Fibroblast of peridontal ligament (primary cell): ENCODE data around the gene DNM3.

Experiments
- DNase-seq: peaks from one replicate; pipeline ENCODE4 v3.0.0-alpha.2; 2010; ENCODE audit errors: extremely low read depth

The DNM3 gene

DNA sequence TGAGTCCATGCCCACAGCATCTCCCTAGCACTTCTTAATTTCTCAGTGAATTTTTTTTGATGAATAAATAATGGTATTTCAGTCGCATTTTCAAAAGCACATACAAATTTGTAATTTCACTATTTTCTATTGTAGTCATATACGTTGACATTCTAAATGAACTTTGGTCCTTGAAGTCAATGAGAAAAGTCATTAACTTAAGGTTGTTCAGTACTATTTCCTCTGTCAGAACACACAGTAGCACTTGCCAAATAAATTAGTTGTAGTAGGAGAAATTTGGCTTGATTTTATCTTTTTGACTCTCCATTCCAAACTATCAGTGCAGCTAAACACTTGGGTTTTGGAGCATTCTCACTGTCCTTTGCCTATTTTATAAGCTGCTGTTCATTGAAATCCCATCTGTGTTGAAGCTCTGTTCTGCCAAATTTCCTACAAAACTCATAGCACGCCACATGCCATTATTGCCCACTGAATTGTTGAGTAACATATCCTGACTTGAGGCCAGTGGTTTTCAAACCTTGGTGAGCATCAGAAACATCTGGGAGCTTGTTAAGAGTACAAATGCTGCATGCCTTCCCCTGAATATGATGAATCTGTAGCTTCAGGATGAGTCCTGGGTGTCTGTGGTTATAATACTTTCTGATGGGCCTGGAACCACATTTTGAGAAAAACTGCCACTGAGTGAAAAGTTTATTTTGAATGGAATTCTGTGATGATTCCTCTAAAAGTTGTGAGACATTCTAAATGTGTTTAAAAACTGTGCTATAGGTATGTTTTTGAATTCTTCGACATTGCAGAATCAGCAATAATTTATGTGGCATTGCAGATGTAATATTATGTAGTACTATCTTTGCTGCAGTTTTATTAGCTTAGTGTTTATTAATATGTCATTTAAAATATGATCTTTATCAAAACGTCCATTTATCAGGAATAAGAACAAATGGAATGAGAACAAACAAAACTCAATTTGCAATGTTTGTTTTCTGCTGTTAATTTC is 78.9 kb downstream of the DNM3 start:
- peak; percentile 38 for DNase-seq

DNA sequence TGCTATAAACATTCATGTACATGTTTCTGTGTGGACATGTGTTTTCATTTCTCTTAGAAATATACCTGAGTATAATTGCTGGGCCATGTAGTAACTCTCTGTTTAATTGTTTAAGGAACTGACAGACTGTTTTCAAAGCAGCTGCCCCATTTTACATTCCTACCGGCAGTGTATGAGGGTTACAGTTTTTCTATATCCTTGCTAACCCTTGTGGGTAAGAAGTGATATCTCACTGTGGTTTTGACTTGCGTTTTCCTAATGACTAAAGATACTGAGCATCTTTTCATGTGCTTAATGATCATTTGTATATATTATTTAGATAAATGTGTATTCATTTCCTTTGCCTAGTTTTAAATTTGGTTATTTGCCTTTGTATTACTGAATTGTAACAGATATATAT is 81.7 kb downstream of the DNM3 start:
- DNase-seq, result no peak

- DNase-seq, result no peak
These were observed 87.8 kb downstream of the DNM3 start for GRCh38 chr1:171929121-171929520.

GRCh38 chr1:171931752-171932151 is 90.5 kb downstream of the DNM3 start:
- DNase-seq, result no peak

- no peak for DNase-seq
These were observed 93.4 kb downstream of the DNM3 start for GRCh38 chr1:171934664-171935063.

DNA sequence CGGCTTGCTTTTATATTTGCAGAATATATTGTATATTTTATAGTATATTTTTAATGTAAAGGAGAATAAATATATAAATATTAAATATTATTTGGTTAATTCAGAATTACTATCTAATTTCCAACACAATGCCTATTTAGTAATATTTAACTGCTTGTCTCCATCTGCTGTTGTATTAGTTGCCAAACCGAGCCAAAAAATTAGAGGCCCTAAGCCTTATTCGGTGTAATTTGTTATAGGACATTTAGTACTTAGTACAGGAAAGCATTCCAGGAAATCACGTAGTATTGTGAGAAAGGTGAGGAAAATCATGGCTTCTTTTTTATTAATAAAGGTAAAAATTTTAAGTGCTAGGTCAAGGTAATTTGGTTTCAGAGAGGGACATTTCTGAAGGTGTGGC is 93.8 kb downstream of the DNM3 start:
- no peak for DNase-seq

GRCh38 chr1:171935664-171936063 is 94.4 kb downstream of the DNM3 start:
- no peak for DNase-seq

DNA sequence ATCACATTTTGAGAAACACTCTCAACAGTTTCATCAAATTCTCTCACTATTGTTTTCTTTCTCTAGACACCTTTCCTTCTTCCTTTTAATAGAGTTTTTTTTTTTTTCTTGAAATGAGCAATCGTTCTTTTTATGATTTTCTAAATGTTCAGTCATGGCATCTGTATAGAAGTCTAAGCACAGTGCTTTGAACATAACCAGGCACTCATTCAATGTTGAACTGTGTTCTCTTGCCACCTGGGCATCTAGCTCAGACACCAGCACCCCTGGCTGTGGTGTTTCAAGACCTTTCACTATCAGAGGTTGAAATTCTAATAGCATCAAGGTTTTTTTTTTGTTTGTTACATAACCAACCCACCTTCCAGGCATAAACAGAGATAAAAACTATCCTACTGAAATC is 96.6 kb downstream of the DNM3 start:
- no peak for DNase-seq

- no peak for DNase-seq
These were observed 98.4 kb downstream of the DNM3 start for GRCh38 chr1:171939740-171940139.

- peak; percentile 48 for DNase-seq
These were observed 99.1 kb downstream of the DNM3 start for GRCh38 chr1:171940368-171940767.

DNA sequence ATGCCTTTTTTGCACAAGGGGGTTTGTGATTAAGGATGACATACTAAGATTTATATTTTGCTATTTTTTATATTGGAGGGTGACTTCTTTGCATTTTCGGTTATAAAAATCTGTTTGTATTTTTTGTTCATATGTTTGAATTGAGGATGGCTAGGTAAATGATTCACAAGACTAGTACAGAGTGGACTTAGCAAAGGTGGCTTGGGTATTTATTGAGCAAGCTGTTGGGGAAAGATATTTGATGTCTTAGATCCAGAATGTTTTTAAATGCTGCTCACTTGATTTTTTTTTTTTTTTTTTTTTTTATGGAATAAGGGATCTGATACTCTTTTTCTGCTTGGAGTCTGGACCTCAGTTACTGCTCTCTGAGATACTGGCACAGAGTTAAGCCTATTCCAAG is 100.6 kb downstream of the DNM3 start:
- no peak for DNase-seq

- DNase-seq, result no peak
These were observed 102.8 kb downstream of the DNM3 start for GRCh38 chr1:171943973-171944561.

DNA sequence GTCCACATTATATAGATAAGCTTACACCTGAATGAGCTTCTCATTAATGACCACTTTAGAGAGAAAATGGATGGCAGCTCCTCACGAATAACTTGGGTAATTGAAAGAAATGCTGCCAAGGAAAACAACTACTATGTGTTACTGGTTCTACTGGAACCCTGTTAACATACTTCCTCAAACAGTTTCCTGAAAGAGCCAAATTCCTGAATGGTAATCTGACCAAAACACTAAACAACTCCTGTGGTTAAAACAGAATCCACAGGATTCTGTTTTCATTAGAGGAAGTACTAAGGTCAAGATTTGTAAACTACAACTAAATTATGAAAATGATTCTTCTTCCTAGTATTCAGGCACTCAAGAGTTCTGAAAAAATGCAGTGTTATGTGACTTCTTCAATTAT is 107.2 kb downstream of the DNM3 start:
- DNase-seq, result peak; percentile 31

DNA sequence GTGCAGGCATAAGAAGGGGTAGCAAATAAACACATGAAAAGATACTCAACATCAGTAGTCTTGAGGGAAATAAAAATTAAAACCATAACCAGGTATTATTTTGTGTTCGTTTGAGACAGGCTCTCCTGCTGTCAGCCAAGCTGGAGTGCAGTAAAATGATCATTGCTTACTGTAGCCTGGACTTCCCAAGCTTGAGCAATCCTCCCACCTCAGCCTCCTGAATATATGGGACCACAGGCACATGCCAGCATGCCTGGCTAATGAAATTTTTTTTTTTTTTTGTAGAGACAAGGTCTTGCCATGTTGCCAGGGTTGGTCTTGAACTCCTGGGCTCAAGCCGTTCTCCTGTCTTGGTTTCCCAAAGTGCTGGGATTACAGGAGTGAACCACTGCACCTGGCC is 108.0 kb downstream of the DNM3 start:
- DNase-seq, result no peak

GRCh38 chr1:171953835-171954234 is 112.5 kb downstream of the DNM3 start:
- DNase-seq, result no peak

DNA sequence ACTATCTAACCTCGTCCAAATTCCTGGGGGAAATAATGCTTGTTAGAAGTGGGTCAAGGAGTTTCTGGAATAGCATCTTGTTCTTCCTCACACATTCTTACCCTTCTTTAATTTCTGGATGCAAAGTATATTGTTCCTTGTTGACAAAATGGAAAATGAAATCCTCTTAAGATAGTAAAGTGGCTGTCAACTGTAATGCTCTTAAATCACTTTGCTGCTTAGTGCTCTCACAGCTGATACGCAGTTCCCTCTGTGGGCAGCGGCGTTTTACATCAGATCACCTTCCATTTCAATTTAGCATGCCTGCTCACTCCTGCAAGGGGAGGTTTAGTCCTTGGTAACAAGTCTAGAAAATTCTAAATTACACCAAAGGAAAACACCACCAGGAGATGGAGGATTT is 113.1 kb downstream of the DNM3 start:
- no peak for DNase-seq

DNA sequence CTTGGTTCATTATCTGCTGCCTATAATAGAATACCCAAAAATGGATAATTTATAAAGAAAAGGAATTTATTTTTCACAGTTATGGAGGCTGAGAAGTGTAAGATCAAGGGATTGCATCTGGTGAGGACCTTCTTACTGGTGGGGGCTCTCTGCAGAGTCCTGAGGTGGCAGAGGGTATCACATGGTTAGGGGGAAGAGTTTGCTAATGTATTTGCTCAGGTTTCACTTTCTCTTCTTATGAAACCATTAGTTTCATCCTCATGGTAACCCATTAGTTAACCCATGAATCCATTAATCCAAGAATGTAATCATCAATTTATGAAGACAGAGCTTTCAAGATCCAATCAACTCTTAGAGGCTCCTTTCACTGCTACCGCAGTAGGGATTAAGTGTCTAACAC is 120.6 kb downstream of the DNM3 start:
- DNase-seq, result no peak

DNA sequence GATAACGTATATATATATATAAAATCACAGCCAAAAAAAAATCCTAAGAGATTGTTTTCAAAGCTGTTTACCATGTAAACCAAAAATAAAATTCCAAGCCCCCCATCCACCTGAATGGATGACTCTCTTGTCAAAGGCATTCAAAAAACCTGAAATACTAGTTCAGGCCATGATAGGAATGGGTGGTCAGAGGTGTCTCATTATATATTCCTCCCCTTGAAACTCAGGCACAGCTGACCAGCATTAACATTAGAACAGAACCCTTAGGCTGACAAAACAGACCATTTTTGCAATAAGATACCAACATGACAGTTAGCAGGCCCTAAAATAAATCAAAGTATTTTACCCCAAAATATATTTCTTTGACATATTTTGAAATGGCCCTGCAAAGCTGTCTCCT is 122.5 kb downstream of the DNM3 start:
- no peak for DNase-seq

- DNase-seq, result no peak
These were observed 124.5 kb downstream of the DNM3 start for GRCh38 chr1:171965777-171966176.

GRCh38 chr1:171966426-171967220 is 125.3 kb downstream of the DNM3 start:
- DNase-seq, result no peak

GRCh38 chr1:171969226-171969625 is 127.9 kb downstream of the DNM3 start:
- DNase-seq, result no peak

DNA sequence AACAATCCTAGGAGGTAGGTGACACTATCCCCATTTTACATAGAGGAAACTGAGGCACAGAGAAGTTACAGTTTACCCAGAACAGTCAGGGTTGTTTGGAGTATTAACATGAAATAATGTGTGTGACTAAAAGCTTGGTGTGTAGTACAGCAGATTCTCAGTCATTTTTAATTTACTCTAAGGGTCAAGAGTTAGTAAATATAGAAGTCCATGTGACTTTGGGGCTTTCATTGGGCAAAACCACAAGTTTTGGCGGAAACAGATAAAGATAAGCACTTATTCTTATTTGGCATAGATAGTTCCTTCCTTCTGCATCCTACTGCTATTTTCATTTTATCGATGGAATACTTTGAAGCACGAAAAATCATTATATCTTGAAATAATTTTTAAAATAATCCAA is 128.5 kb downstream of the DNM3 start:
- DNase-seq, result no peak
